H9 (cell line): ENCODE results near the gene F10. TPM values are rescaled to one million over a fixed set of nuclear protein-coding genes. Genes with fewer than 3 reads are reported as not detected.

Source experiments
- DNase-seq: peaks from one replicate; pipeline ENCODE4 v3.0.0-alpha.2; 2017
- H2AFZ ChIP-seq: one replicate; pipeline ENCODE4 v1.6.1; 2013; ENCODE audit warnings: mild to moderate bottlenecking, low read length, control low read depth, moderate library complexity
- H2AK5ac ChIP-seq: 2 replicates; pipeline ENCODE4 v1.6.1; 2013; ENCODE audit warnings: low read length, control low read depth, mixed read lengths; ENCODE audit not compliant: insufficient read length
- H2BK120ac ChIP-seq: one replicate; pipeline ENCODE4 v1.6.1; 2013; ENCODE audit warnings: low read depth, mild to moderate bottlenecking, low read length, control low read depth, inconsistent platforms; ENCODE audit not compliant: poor library complexity, severe bottlenecking
- H2BK12ac ChIP-seq: 2 replicates; pipeline ENCODE4 v1.6.1; 2013; ENCODE audit warnings: low read length, control low read depth, mixed read lengths, low read depth; ENCODE audit not compliant: insufficient read length
- H2BK15ac ChIP-seq: 2 replicates; pipeline ENCODE4 v1.6.1; 2013; ENCODE audit warnings: low read depth, low read length, control low read depth
- H2BK20ac ChIP-seq: one replicate; pipeline ENCODE4 v1.6.1; 2013; ENCODE audit warnings: low read depth, mild to moderate bottlenecking, low read length, control low read depth, inconsistent platforms; ENCODE audit not compliant: poor library complexity, severe bottlenecking
- H2BK5ac ChIP-seq: 2 replicates; pipeline ENCODE4 v1.6.1; 2013; ENCODE audit warnings: low read length, control low read depth, mixed read lengths; ENCODE audit not compliant: insufficient read length
- H3K14ac ChIP-seq: 2 replicates; pipeline ENCODE4 v1.6.1; 2013; ENCODE audit warnings: low read length, control low read depth; ENCODE audit not compliant: insufficient read depth
- H3K18ac ChIP-seq: 2 replicates; pipeline ENCODE4 v1.6.1; 2013; ENCODE audit warnings: low read depth, mild to moderate bottlenecking, mixed read lengths, low read length, control low read depth; ENCODE audit not compliant: insufficient read length
- H3K23ac ChIP-seq: 2 replicates; pipeline ENCODE4 v1.6.1; 2013; ENCODE audit warnings: low read length, control low read depth, mixed read lengths, low read depth; ENCODE audit not compliant: insufficient read length
- H3K23me2 ChIP-seq: 2 replicates; pipeline ENCODE4 v1.6.1; 2013; ENCODE audit warnings: low read depth, mild to moderate bottlenecking, mixed read lengths, low read length, control low read depth; ENCODE audit not compliant: insufficient read length, poor library complexity, severe bottlenecking
- H3K27ac ChIP-seq: 2 replicates; pipeline ENCODE4 v1.5.1; 2013; ENCODE audit warnings: low read length, control low read depth, mixed read lengths, low read depth; ENCODE audit not compliant: insufficient read length
- H3K27me3 ChIP-seq: 2 replicates; pipeline ENCODE4 v1.6.1; 2013; ENCODE audit warnings: low read length, control low read depth, inconsistent platforms; ENCODE audit not compliant: insufficient read depth
- H3K4ac ChIP-seq: 2 replicates; pipeline ENCODE4 v1.6.1; 2013; ENCODE audit warnings: low read depth, mild to moderate bottlenecking, control low read depth, inconsistent platforms, low read length, moderate library complexity
- H3K4me1 ChIP-seq: 2 replicates; pipeline ENCODE4 v1.6.1; 2013; ENCODE audit warnings: low read length, control low read depth, inconsistent platforms; ENCODE audit not compliant: insufficient read depth
- H3K4me2 ChIP-seq: 2 replicates; pipeline ENCODE4 v1.6.1; 2013; ENCODE audit warnings: low read length, control low read depth, mixed read lengths; ENCODE audit not compliant: insufficient read length, insufficient read depth
- H3K56ac ChIP-seq: 2 replicates; pipeline ENCODE4 v1.6.1; 2013; ENCODE audit warnings: low read depth, mild to moderate bottlenecking, mixed read lengths, low read length, control low read depth; ENCODE audit not compliant: insufficient read length
- H3K79me1 ChIP-seq: 2 replicates; pipeline ENCODE4 v1.6.1; 2013; ENCODE audit warnings: low read depth, mild to moderate bottlenecking, moderate library complexity, low read length, control low read depth, inconsistent platforms; ENCODE audit not compliant: insufficient read depth, poor library complexity, severe bottlenecking
- H3K79me2 ChIP-seq: 2 replicates; pipeline ENCODE4 v1.6.1; 2013; ENCODE audit warnings: low read length, control low read depth, inconsistent platforms; ENCODE audit not compliant: insufficient read depth
- H3K9ac ChIP-seq: 2 replicates; pipeline ENCODE4 v1.6.1; 2013; ENCODE audit warnings: low read length, control low read depth, mixed read lengths; ENCODE audit not compliant: insufficient read length; ENCODE audit errors: extremely low read depth
- H3K9me3 ChIP-seq: one replicate; pipeline ENCODE4 v1.6.1; 2013; ENCODE audit warnings: low read depth, low read length, inconsistent platforms; ENCODE audit not compliant: control insufficient read depth
- H3T11ph ChIP-seq: one replicate; pipeline ENCODE4 v1.6.1; 2013; ENCODE audit warnings: mild to moderate bottlenecking, low read length, control low read depth, inconsistent platforms
- H4K20me1 ChIP-seq: one replicate; pipeline ENCODE4 v1.6.1; 2013; ENCODE audit not compliant: control insufficient read depth, insufficient read length, insufficient read depth
- H4K5ac ChIP-seq: 2 replicates; pipeline ENCODE4 v1.6.1; 2013; ENCODE audit warnings: low read depth, mild to moderate bottlenecking, mixed read lengths, low read length, control low read depth; ENCODE audit not compliant: insufficient read length
- H4K8ac ChIP-seq: replicated peaks from 2 replicates; pipeline ENCODE4 v1.6.1; 2013; ENCODE audit warnings: low read length, control low read depth, mixed read lengths, low read depth; ENCODE audit not compliant: insufficient read length
- H4K91ac ChIP-seq: 2 replicates; pipeline ENCODE4 v1.6.1; 2013; ENCODE audit warnings: low read depth, mild to moderate bottlenecking, moderate library complexity, mixed read lengths, low read length, control low read depth; ENCODE audit not compliant: insufficient read length
- H3K27ac Mint-ChIP-seq, 3 experiments: 2 replicates in 2 of 3; 3 replicates in 1 of 3; pipeline ENCODE4 v1.8.0; 2020 to 2021; ENCODE audit warnings: mixed read lengths in 3 of 3, mild to moderate bottlenecking in 1 of 3, moderate library complexity in 1 of 3
- H3K27me3 Mint-ChIP-seq: 2 replicates; pipeline ENCODE4 v1.8.0; 2021; ENCODE audit warnings: low read depth, mild to moderate bottlenecking, moderate library complexity, mixed read lengths
- H3K36me3 Mint-ChIP-seq, 3 experiments: 2 replicates in 2 of 3; 3 replicates in 1 of 3; pipeline ENCODE4 v1.8.0; 2020 to 2021; ENCODE audit warnings: low read depth in 3 of 3, mixed read lengths in 3 of 3; ENCODE audit not compliant: insufficient read depth in 1 of 3
- H3K4me1 Mint-ChIP-seq, 2 experiments: 2 replicates each; pipeline ENCODE4 v1.8.0; 2020; ENCODE audit warnings: mixed read lengths in 2 of 2
- H3K4me3 Mint-ChIP-seq, 2 experiments: 2 replicates in 1 of 2; 3 replicates in 1 of 2; pipeline ENCODE4 v1.8.0; 2020 to 2021; ENCODE audit warnings: mild to moderate bottlenecking in 2 of 2, mixed read lengths in 2 of 2, moderate library complexity in 1 of 2
- H3K9me3 Mint-ChIP-seq, 2 experiments: 2 replicates in 1 of 2; 3 replicates in 1 of 2; pipeline ENCODE4 v1.8.0; 2020; ENCODE audit warnings: mild to moderate bottlenecking in 2 of 2, mixed read lengths in 2 of 2, moderate library complexity in 1 of 2
- CTCF ChIP-seq: fragments of 200-600 bp; sonication (generic); conservative IDR thresholded peaks from 3 replicates; pipeline ENCODE4 v1.8.0; 2021; ENCODE audit warnings: antibody characterized with exemption, mild to moderate bottlenecking
- WGBS: extraction: QIAGEN DNeasy Blood & Tissue Kit; methylation state at CpG from one replicate; pipeline ENCODE4 v1.1.7; 2013; ENCODE audit warnings: missing lambda C conversion rate, low lambda C conversion rate, mixed read lengths; ENCODE audit not compliant: insufficient read length; ENCODE audit errors: extremely low coverage; 5-methylcytosine and 5-hydroxymethylcytosine counted together
- total RNA-seq: library from RNA; stranded (reverse); gene quantifications from 2 replicates; pipeline ENCODE4 v1.2.1, GENCODE V29; 2021

Gene F10
- total RNA-seq, 1 experiment from 2014 or later = 1.7 TPM

GRCh38 chr13:113146750-113147149 is 24.2 kb downstream of the F10 start:
- Histone ChIP-seq H2BK15ac (no peak overlapping the region), H2AFZ (no peak overlapping the region), H4K5ac (no peak overlapping the region), H2BK120ac (no peak overlapping the region), H3T11ph (no peak overlapping the region), H3K27ac (no peak overlapping the region), H3K4me2 (no peak overlapping the region), H2BK12ac (no peak overlapping the region), H4K91ac (no peak overlapping the region), H3K9me3 (no peaks in the 10 kb centered on the region), H3K23me2 (no peaks in the 10 kb centered on the region), H3K18ac (no peak overlapping the region), H3K56ac (no peak overlapping the region), H4K20me1 (no peaks in the 10 kb centered on the region), H3K23ac (no peak overlapping the region), H3K79me2 (no peaks in the 10 kb centered on the region), H3K14ac (no peak overlapping the region; the same call in 1 of the 2 replicates), H2BK5ac (no peak overlapping the region), H2BK20ac (no peak overlapping the region), H3K9ac (no peak overlapping the region), H3K27me3 (no peaks in the 10 kb centered on the region; the same call in 1 of the 2 replicates), H3K79me1 (no peaks in the 10 kb centered on the region), H4K8ac (no peak overlapping the region), H3K4me1 (no peaks in the 10 kb centered on the region), H3K4ac (no peak overlapping the region), H2AK5ac (no peak overlapping the region)
- Mint-ChIP-seq H3K36me3 (no peaks in the 10 kb centered on the region; a peak in 2 of 7 replicates), H3K4me3 (no peak overlapping the region), H3K4me1 (peaks cover 2 to 16% of the 10 kb centered on the region in 2 experiments; a peak in 2 of 4 replicates), H3K9me3 (no peaks in the 10 kb centered on the region; a peak in 1 of 5 replicates), H3K27me3 (peaks cover 13% of the 10 kb centered on the region), H3K27ac (no peak overlapping the region; a peak in 1 of 7 replicates)
- peak; percentile 18 for DNase-seq
- TF ChIP-seq CTCF = no peak
- WGBS = no CpG with 5 or more reads among the region's 9 CpGs
